Measurements from ENCODE around the gene CHCHD6. TPM values are rescaled to one million over a fixed set of nuclear protein-coding genes. Genes with fewer than 3 reads are reported as not detected.

Gene CHCHD6
- total and polyA plus RNA-seq, 2 of the 4 experiments (the other 2 are of a cell fraction) = 18.8 to 28.9 TPM

GRCh38 chr3:126714921-126715320 lies 10.9 kb downstream of the CHCHD6 start:
- Histone ChIP-seq H3K4me2 (ENCODE audit: low read depth, low read length) (no peak overlapping the region), H3K18ac (ENCODE audit: low read depth, low read length) (no peak overlapping the region), H3K27ac (ENCODE audit: insufficient read depth, low read length) (no peak overlapping the region), H2AK5ac (ENCODE audit: low read depth, low read length) (no peak overlapping the region), H3K4me3 (ENCODE audit: insufficient read depth, low read depth, low read length) (no peak overlapping the region), H2BK15ac (ENCODE audit: low read depth, low read length) (no peak overlapping the region), H3K27me3 (ENCODE audit: control insufficient read depth, insufficient read depth, low read length) (no peaks in the 10 kb centered on the region), H2BK20ac (ENCODE audit: low read depth, low read length) (no peak overlapping the region), H4K8ac (ENCODE audit: low read depth in 2 of 2, low read length in 2 of 2) (no peak overlapping the region), H3K14ac (replicated peaks; ENCODE audit: low read depth, low read length) (no peak overlapping the region), H4K5ac (ENCODE audit: low read depth, low read length) (no peak overlapping the region), H2BK120ac (ENCODE audit: low read depth, low read length) (no peak overlapping the region), H3K4me1 (ENCODE audit: control insufficient read depth, insufficient read depth, low read length) (0 out of 2 replicates have a peak, but pooled peaks cover 2% of the 10 kb centered on the region), H3K23ac (ENCODE audit: low read depth, low read length) (no peak overlapping the region), H3K9ac (ENCODE audit: low read depth, low read length) (no peak overlapping the region), H3K4ac (ENCODE audit: low read depth, low read length) (no peak overlapping the region), H3K9me3 (ENCODE audit: control insufficient read depth, insufficient read depth, low read length) (no peaks in the 10 kb centered on the region), H3K9me1 (ENCODE audit: insufficient read depth, low read length) (no peaks in the 10 kb centered on the region; the same call in 1 of the 2 replicates), H4K20me1 (ENCODE audit: insufficient read depth, low read length) (peaks cover 12% of the 10 kb centered on the region), H2AFZ (replicated peaks; ENCODE audit: low read length, poor library complexity) (no peak overlapping the region), H2BK5ac (ENCODE audit: low read depth, low read length, poor library complexity, severe bottlenecking) (no peak overlapping the region), H2AK9ac (replicated peaks; ENCODE audit: low read depth, low read length, poor library complexity) (no peak overlapping the region), H3K56ac (ENCODE audit: extremely low read depth, insufficient read depth, low read length) (no peak overlapping the region), H3K36me3 (ENCODE audit: control insufficient read depth, insufficient read depth, low read length) (no peaks in the 10 kb centered on the region), H3K79me1 (ENCODE audit: low read depth in 1 of 2, low read length in 2 of 2) (peaks cover 19 to 22% of the 10 kb centered on the region in 2 experiments; a peak in 3 of 4 replicates), H4K91ac (ENCODE audit: insufficient read depth, low read depth, low read length) (no peak overlapping the region)
- in situ Hi-C loops (cut with MboI; ENCODE audit: low sequenced_read_pairs) = no loop called here
- WGBS, 2 experiments (ENCODE audit: extremely low coverage in 2 of 2, insufficient read length in 1 of 2) = no CpG with 5 or more reads among the region's 6 CpGs
- intact Hi-C loops (cut with micrococcal nuclease) = no loop called here
- dilution Hi-C loops (cut with HindIII; ENCODE audit: low sequenced_read_pairs, unreplicated experiment) = no loop called here
- TF ChIP-seq MAZ (IDR thresholded peaks at IDR 0.05; ENCODE audit: borderline replicate concordance, low read depth, low read length) (no peak), MAFK (IDR thresholded peaks at IDR 0.05; ENCODE audit: low read depth, low read length) (no peak), RFX5 (IDR thresholded peaks at IDR 0.05; ENCODE audit: low read depth, low read length) (no peak), USF2 (IDR thresholded peaks at IDR 0.05; ENCODE audit: low read depth, low read length) (no peak), NFE2L2 (IDR thresholded peaks at IDR 0.05; ENCODE audit: low read depth, low read length) (no peak), SMC3 (IDR thresholded peaks at IDR 0.05; ENCODE audit: low read depth, low read length) (no peak), BHLHE40 (IDR thresholded peaks at IDR 0.05; ENCODE audit: low read depth, low read length) (no peak), RCOR1 (IDR thresholded peaks at IDR 0.05; ENCODE audit: insufficient replicate concordance, low read length) (no peak), FOS (IDR thresholded peaks at IDR 0.05; ENCODE audit: low read depth, low read length) (no peak), MXI1 (IDR thresholded peaks at IDR 0.05; ENCODE audit: borderline replicate concordance, low read depth, low read length) (no peak), RAD21 (IDR thresholded peaks at IDR 0.05; ENCODE audit: low read length) (no peak), CHD1 (IDR thresholded peaks at IDR 0.05; ENCODE audit: low read depth, low read length) (no peak), POLR2A (IDR thresholded peaks at IDR 0.05; ENCODE audit: low read depth, low read length) (no peak), CEBPB (IDR thresholded peaks at IDR 0.05; ENCODE audit: low read depth, low read length) (no peak)
- TF ChIP-seq, protein P1, sequence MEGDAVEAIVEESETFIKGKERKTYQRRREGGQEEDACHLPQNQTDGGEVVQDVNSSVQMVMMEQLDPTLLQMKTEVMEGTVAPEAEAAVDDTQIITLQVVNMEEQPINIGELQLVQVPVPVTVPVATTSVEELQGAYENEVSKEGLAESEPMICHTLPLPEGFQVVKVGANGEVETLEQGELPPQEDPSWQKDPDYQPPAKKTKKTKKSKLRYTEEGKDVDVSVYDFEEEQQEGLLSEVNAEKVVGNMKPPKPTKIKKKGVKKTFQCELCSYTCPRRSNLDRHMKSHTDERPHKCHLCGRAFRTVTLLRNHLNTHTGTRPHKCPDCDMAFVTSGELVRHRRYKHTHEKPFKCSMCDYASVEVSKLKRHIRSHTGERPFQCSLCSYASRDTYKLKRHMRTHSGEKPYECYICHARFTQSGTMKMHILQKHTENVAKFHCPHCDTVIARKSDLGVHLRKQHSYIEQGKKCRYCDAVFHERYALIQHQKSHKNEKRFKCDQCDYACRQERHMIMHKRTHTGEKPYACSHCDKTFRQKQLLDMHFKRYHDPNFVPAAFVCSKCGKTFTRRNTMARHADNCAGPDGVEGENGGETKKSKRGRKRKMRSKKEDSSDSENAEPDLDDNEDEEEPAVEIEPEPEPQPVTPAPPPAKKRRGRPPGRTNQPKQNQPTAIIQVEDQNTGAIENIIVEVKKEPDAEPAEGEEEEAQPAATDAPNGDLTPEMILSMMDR (conservative IDR thresholded peaks at IDR 0.05; ENCODE audit: low read depth, low read length) = no peak
- TF ChIP-seq, protein P2, sequence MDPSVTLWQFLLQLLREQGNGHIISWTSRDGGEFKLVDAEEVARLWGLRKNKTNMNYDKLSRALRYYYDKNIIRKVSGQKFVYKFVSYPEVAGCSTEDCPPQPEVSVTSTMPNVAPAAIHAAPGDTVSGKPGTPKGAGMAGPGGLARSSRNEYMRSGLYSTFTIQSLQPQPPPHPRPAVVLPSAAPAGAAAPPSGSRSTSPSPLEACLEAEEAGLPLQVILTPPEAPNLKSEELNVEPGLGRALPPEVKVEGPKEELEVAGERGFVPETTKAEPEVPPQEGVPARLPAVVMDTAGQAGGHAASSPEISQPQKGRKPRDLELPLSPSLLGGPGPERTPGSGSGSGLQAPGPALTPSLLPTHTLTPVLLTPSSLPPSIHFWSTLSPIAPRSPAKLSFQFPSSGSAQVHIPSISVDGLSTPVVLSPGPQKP (IDR thresholded peaks at IDR 0.05; ENCODE audit: borderline replicate concordance, low read depth, low read length) = no peak
- no peak for ATAC-seq (ENCODE audit: low read depth)
- CTCF ChIA-PET = no interaction called here
- BruUV-seq (replicated peaks) = no TSS peak
- POLR2A ChIA-PET (ENCODE audit: unreplicated experiment) = no interaction called here
- DNase-seq = no peak

Measured in IMR-90 (cell line).